Mesothelial cell of epicardium (in vitro differentiated cells): Measurements from ENCODE around the gene CC2D1A. TPM values are rescaled to one million over a fixed set of nuclear protein-coding genes. Genes with fewer than 3 reads are reported as not detected.

Experiments used
- DNase-seq, 2 experiments: peaks; one replicate each; pipeline ENCODE4 v3.0.0; 2021; ENCODE audit warnings: low spot score in 2 of 2; ENCODE audit not compliant: unreplicated experiment in 2 of 2
- H3K27ac Mint-ChIP-seq: 2 replicates; pipeline ENCODE4 v1.8.0; 2021; ENCODE audit warnings: mixed read lengths
- H3K27me3 Mint-ChIP-seq: 2 replicates; pipeline ENCODE4 v1.8.0; 2021; ENCODE audit warnings: low read depth, mixed read lengths
- H3K36me3 Mint-ChIP-seq: 2 replicates; pipeline ENCODE4 v1.8.0; 2021; ENCODE audit warnings: mixed read lengths
- H3K4me1 Mint-ChIP-seq: 2 replicates; pipeline ENCODE4 v1.8.0; 2021; ENCODE audit warnings: mixed read lengths
- H3K4me3 Mint-ChIP-seq: 2 replicates; pipeline ENCODE4 v1.8.0; 2021; ENCODE audit warnings: mild to moderate bottlenecking, moderate library complexity, mixed read lengths
- H3K9me3 Mint-ChIP-seq: 2 replicates; pipeline ENCODE4 v1.8.0; 2021; ENCODE audit warnings: mixed read lengths
- total RNA-seq: library from RNA; stranded (reverse); gene quantifications from 3 replicates; pipeline ENCODE4 v1.2.1, GENCODE V29; 2021
- TF ChIP-seq, protein P1 (sequence below): fragments of 200-600 bp; sonication (generic); IDR thresholded peaks from one replicate; pipeline ENCODE4 v1.5.0; 2021; ENCODE audit warnings: antibody characterized with exemption; ENCODE audit not compliant: unreplicated experiment

The CC2D1A gene
- 59.2 to 66.0 TPM (median 62.8 TPM) in 3 replicates for total RNA-seq

DNA sequence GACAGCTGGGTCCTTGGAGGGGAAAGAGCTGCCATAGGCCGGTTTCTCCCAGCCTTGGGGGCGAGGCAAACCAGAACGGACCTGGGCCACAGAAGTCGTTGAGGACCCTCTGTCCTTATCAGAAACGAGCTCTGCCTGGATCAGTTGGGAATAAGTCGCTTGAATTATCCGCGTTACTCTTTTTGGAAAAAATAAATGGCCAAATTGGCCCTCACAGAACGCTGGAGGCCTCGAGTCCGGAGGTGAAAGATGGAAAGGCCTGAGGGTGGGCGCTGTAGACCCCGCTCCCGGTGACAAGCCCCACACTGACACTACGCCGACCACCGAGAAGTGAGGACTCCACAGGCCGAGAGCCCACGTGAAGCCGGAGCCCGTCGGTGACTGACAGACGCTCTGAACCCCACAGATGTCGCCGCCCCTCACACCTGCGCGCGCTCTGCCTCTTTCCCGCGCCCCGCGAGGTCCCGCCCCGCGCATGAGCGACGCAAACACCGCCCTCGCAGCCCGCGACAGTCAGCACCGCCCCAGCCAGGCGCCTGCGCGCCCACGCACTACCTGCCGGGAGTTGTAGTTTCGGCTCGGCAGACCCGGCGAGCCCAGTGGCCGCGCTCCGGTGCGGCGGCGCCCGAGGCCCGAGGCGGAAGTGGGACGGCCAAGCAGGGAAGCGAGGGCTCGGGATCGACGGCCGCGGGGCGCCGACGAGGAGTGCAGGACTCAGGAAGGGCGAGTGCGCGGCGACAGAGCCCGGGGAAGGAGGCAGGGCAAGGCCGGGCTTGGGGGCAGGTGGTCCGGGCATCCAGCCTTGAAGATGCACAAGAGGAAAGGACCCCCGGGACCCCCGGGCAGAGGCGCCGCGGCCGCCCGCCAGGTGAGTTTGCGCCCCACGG, at the start of gene CC2D1A, which contains the start of gene BRME1:
Gene CC2D1A (plus strand): TSS at position 568 of the 887 bp plus-strand sequence. CDS start 241 bp downstream, at position 809.
Gene BRME1 (minus strand): TSS at position 484 of the 887 bp plus-strand sequence. CDS start 1,225 bp downstream, outside the sequence.
- peak within 1 kb of the TSS; percentile 61 for H3K27ac Mint-ChIP-seq
- H3K4me3 Mint-ChIP-seq, result peak within 1 kb of the TSS; percentile 78
- H3K4me1 Mint-ChIP-seq, result peaks cover 11% of the 10 kb centered on the region
- no peaks in the 10 kb centered on the region for H3K27me3 Mint-ChIP-seq
- peak; percentile 82 to 92 for DNase-seq
- H3K9me3 Mint-ChIP-seq, result no peaks in the 10 kb centered on the region
- H3K36me3 Mint-ChIP-seq, result peaks cover 10% of the 10 kb centered on the region
- TF ChIP-seq, protein P1, sequence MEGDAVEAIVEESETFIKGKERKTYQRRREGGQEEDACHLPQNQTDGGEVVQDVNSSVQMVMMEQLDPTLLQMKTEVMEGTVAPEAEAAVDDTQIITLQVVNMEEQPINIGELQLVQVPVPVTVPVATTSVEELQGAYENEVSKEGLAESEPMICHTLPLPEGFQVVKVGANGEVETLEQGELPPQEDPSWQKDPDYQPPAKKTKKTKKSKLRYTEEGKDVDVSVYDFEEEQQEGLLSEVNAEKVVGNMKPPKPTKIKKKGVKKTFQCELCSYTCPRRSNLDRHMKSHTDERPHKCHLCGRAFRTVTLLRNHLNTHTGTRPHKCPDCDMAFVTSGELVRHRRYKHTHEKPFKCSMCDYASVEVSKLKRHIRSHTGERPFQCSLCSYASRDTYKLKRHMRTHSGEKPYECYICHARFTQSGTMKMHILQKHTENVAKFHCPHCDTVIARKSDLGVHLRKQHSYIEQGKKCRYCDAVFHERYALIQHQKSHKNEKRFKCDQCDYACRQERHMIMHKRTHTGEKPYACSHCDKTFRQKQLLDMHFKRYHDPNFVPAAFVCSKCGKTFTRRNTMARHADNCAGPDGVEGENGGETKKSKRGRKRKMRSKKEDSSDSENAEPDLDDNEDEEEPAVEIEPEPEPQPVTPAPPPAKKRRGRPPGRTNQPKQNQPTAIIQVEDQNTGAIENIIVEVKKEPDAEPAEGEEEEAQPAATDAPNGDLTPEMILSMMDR, result no peak

DNA sequence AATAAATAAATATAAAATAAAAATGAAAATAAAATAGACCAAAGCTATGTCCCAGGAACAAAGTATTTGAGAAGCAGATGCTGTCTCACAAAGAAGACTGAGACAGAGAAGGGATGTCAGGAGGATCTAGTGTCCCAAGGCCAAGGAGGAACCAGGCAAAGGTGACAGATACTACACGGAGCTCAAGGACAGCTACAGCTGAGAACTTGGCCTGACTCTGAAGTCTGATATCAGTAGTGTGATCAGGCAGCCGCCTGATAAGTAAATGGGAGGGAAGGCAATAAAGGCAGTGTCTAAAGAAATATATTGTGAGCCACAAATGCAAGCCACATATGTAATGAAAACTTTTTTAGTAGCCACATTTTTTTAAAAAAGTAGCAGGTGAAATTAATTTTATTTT, 49.5 kb upstream of the CC2D1A start:
- Mint-ChIP-seq H3K4me3 (no peak overlapping the region), H3K27ac (peak overlapping the region; percentile 75), H3K36me3 (no peaks in the 10 kb centered on the region), H3K27me3 (no peaks in the 10 kb centered on the region), H3K4me1 (peaks cover 16% of the 10 kb centered on the region), H3K9me3 (no peaks in the 10 kb centered on the region)
- TF ChIP-seq, protein P1, result no peak
- DNase-seq, result no peak

DNA sequence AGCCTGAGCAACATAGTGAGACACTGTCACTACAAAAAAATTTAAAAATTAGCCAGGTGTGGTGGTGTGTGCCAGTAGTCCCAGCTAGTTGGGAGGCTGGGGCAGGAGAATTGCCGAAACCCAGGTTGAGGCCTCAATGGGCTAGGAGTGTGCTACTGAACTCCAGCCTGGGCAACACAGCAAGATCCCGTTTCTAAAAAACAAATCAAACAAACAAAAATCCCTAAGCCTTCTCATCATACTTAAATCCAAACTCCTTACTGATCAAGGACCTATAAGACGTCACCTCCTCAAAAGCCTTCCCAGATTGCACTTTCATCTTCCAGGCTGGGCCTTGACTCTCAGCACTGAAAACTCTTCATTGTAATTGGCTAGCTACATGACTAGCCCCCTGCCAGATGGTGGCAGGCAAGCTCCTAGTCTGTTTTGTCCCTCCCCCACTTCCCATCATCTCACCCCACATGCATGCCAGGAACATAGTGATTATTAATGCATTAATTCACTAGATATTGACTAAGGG, 46.6 kb upstream of the CC2D1A start:
- no peak for DNase-seq
- Mint-ChIP-seq H3K36me3 (no peaks in the 10 kb centered on the region), H3K9me3 (no peaks in the 10 kb centered on the region), H3K4me1 (peaks cover 28% of the 10 kb centered on the region), H3K27ac (peak overlapping the region; percentile 2), H3K27me3 (no peaks in the 10 kb centered on the region), H3K4me3 (no peak overlapping the region)
- TF ChIP-seq, protein P1, result no peak

DNA sequence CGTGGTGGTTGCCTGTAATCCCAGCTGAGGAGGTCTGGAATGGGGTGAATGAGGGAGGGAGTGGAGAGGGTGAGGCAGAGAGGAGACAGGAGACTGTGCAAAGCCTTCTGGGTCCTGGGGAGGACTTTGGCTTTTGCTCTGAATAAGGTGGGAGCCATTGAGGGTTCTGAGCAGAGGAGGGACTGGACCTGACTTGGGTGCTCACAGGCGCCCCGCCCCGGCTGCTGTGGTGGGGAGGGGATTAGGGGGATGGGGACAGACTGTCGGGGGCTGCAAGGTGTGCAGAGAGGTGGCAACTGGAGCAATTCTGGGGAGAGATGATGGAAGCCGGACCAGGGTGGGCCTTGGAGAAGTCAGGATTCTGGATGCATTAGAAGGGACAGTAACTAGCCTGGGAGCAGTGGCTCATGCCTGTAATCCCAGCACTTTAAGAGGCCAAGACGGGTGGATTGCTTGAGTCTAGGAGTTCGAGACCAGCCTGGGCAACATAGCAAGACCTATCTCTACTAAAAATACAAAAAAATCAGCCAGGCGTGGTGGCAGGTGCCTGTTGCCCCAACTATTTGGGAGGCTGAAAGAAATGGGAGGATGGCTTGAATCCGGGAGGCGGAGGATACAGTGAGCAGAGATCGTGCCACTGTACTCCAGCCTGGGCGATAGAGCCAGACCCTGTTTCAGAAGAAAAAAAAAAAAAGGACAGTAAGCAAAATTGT, 45.2 kb upstream of the CC2D1A start:
- Mint-ChIP-seq H3K4me1 (peaks cover 31% of the 10 kb centered on the region), H3K27ac (peak overlapping the region; percentile 95), H3K4me3 (no peak overlapping the region), H3K36me3 (no peaks in the 10 kb centered on the region), H3K9me3 (no peaks in the 10 kb centered on the region), H3K27me3 (no peaks in the 10 kb centered on the region)
- TF ChIP-seq, protein P1, result no peak
- no peak for DNase-seq

DNA sequence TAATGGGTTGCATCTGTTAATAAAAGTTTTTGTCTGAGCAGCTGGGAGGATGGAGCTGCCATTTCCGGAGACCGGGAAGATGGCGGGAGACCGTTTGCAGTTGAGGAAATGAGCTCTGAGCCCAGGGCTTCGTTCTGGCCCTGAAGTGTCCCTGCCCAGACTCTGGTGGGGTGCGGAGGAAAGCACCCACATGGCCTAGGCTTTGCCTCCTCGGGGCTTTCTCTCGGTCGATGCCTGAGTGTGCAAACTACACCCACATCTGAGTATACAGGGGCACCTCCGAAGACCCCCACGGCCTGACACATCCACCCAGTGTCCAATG, 44.6 kb upstream of the CC2D1A start:
- no peaks in the 10 kb centered on the region for H3K9me3 Mint-ChIP-seq
- H3K27me3 Mint-ChIP-seq, result peaks cover 1% of the 10 kb centered on the region
- no peak for DNase-seq
- H3K36me3 Mint-ChIP-seq, result no peaks in the 10 kb centered on the region
- peak overlapping the region; percentile 95 for H3K27ac Mint-ChIP-seq
- H3K4me3 Mint-ChIP-seq, result peak overlapping the region; percentile 67
- peaks cover 33% of the 10 kb centered on the region for H3K4me1 Mint-ChIP-seq
- TF ChIP-seq, protein P1, result no peak
